ENCODE measurements around the gene EPG5. TPM values are rescaled to one million over a fixed set of nuclear protein-coding genes. Genes with fewer than 3 reads are reported as not detected.

The EPG5 gene
- total RNA-seq, 2 experiments from 2014 or later: 22.7 to 24.5 TPM

- no peak for DNase-seq
- no peaks in the 10 kb centered on the region for H3K9me3 Mint-ChIP-seq (ENCODE audit: low read depth)
- no peak overlapping the region for H3K4me3 Mint-ChIP-seq
- CTCF ChIA-PET: interaction anchor here (2.6 kb wide), 1 partner anchor 15 kb away, joined by 10 read pairs; no protein-coding TSS in a partner anchor
- H3K27me3 Mint-ChIP-seq: no peaks in the 10 kb centered on the region
- ATAC-seq: no peak
- H3K4me1 Mint-ChIP-seq: peaks cover 2% of the 10 kb centered on the region
- H3K27ac Mint-ChIP-seq: no peak overlapping the region
- peaks cover 64% of the 10 kb centered on the region for H3K36me3 Mint-ChIP-seq
Measured at GRCh38 chr18:45865466-45865865, 101.7 kb downstream of the EPG5 start.

- DNase-seq: no peak
- Mint-ChIP-seq H3K4me1 (peaks cover 2% of the 10 kb centered on the region), H3K27ac (no peak overlapping the region), H3K36me3 (peaks cover 61% of the 10 kb centered on the region), H3K4me3 (no peak overlapping the region), H3K27me3 (no peaks in the 10 kb centered on the region), H3K9me3 (ENCODE audit: low read depth) (no peaks in the 10 kb centered on the region)
- ATAC-seq: no peak
- CTCF ChIA-PET: interaction anchor here (2.6 kb wide), 1 partner anchor 16 kb away, joined by 10 read pairs; no protein-coding TSS in a partner anchor
Measured at GRCh38 chr18:45864081-45864480, 103.0 kb downstream of the EPG5 start.

GRCh38 chr18:45863469-45863868, 103.7 kb downstream of the EPG5 start:
- Mint-ChIP-seq H3K4me1 (peaks cover 2% of the 10 kb centered on the region), H3K9me3 (ENCODE audit: low read depth) (no peaks in the 10 kb centered on the region), H3K36me3 (peaks cover 63% of the 10 kb centered on the region), H3K27ac (no peak overlapping the region), H3K27me3 (no peaks in the 10 kb centered on the region), H3K4me3 (no peak overlapping the region)
- ATAC-seq: no peak
- DNase-seq: no peak
- CTCF ChIA-PET: interaction anchor here (0.6 to 2.6 kb wide), 3 partner anchors 16 to 198 kb away, joined by 3 to 10 read pairs (median 8); no protein-coding TSS in a partner anchor

- Mint-ChIP-seq H3K9me3 (ENCODE audit: low read depth) (no peaks in the 10 kb centered on the region), H3K4me1 (peaks cover 2% of the 10 kb centered on the region), H3K27ac (no peak overlapping the region), H3K4me3 (no peak overlapping the region), H3K36me3 (peaks cover 60% of the 10 kb centered on the region), H3K27me3 (no peaks in the 10 kb centered on the region)
- no peak for ATAC-seq
- CTCF ChIA-PET: interaction anchor here (2.2 kb wide), 1 partner anchor 17 kb away, joined by 8 read pairs; no protein-coding TSS in a partner anchor
- no peak for DNase-seq
Measured at GRCh38 chr18:45861926-45862325, 105.2 kb downstream of the EPG5 start.

- peaks cover 60% of the 10 kb centered on the region for H3K36me3 Mint-ChIP-seq
Measured at GRCh38 chr18:45860971-45861370, 106.2 kb downstream of the EPG5 start.

GRCh38 chr18:45860492-45860891, 106.6 kb downstream of the EPG5 start:
- DNase-seq: no peak
- Mint-ChIP-seq H3K36me3 (peaks cover 57% of the 10 kb centered on the region), H3K9me3 (ENCODE audit: low read depth) (no peaks in the 10 kb centered on the region), H3K4me1 (peaks cover 2% of the 10 kb centered on the region), H3K4me3 (no peak overlapping the region), H3K27ac (no peak overlapping the region), H3K27me3 (no peaks in the 10 kb centered on the region)
- CTCF ChIA-PET: no interaction called here
- no peak for ATAC-seq

More at GRCh38 chr18:45860971-45861370, 106.2 kb downstream of the EPG5 start:
- Mint-ChIP-seq H3K4me3 (no peak overlapping the region), H3K4me1 (peaks cover 2% of the 10 kb centered on the region), H3K27ac (no peak overlapping the region), H3K9me3 (ENCODE audit: low read depth) (no peaks in the 10 kb centered on the region), H3K27me3 (no peaks in the 10 kb centered on the region)
- DNase-seq (no peak), ATAC-seq (no peak)
- CTCF ChIA-PET: no interaction called here

- Mint-ChIP-seq H3K9me3 (ENCODE audit: low read depth) (no peaks in the 10 kb centered on the region), H3K4me3 (no peak overlapping the region), H3K27me3 (no peaks in the 10 kb centered on the region), H3K27ac (no peak overlapping the region), H3K4me1 (peaks cover 2% of the 10 kb centered on the region), H3K36me3 (peaks cover 51% of the 10 kb centered on the region)
- no peak for ATAC-seq
- CTCF ChIA-PET: interaction anchor here (0.7 kb wide), 1 partner anchor 194 kb away, joined by 4 read pairs; no protein-coding TSS in a partner anchor
- DNase-seq: no peak
Measured at GRCh38 chr18:45859334-45859733, 107.8 kb downstream of the EPG5 start.

GRCh38 chr18:45856531-45856930, 110.6 kb downstream of the EPG5 start:
- H3K27ac Mint-ChIP-seq: no peak overlapping the region
- no peaks in the 10 kb centered on the region for H3K27me3 Mint-ChIP-seq
- no peak for ATAC-seq
- peaks cover 42% of the 10 kb centered on the region for H3K36me3 Mint-ChIP-seq
- H3K9me3 Mint-ChIP-seq (ENCODE audit: low read depth): no peaks in the 10 kb centered on the region
- CTCF ChIA-PET: interaction anchor here (2.7 kb wide), 1 partner anchor 23 kb away, joined by 10 read pairs; no protein-coding TSS in a partner anchor
- no peaks in the 10 kb centered on the region for H3K4me1 Mint-ChIP-seq
- DNase-seq: no peak
- H3K4me3 Mint-ChIP-seq: no peak overlapping the region

- peaks cover 33% of the 10 kb centered on the region for H3K36me3 Mint-ChIP-seq
- peaks cover 3% of the 10 kb centered on the region for H3K4me1 Mint-ChIP-seq
- ATAC-seq (no peak), DNase-seq (no peak)
- H3K27ac Mint-ChIP-seq: no peak overlapping the region
- CTCF ChIA-PET: interaction anchor here (1.0 to 1.4 kb wide), 2 partner anchors 14 to 190 kb away, joined by 3 read pairs; no protein-coding TSS in a partner anchor
- H3K27me3 Mint-ChIP-seq: no peaks in the 10 kb centered on the region
- no peaks in the 10 kb centered on the region for H3K9me3 Mint-ChIP-seq (ENCODE audit: low read depth)
- no peak overlapping the region for H3K4me3 Mint-ChIP-seq
Measured at GRCh38 chr18:45854036-45854586, 113.0 kb downstream of the EPG5 start.

- CTCF ChIA-PET: no interaction called here
- no peak overlapping the region for H3K4me3 Mint-ChIP-seq
- H3K27ac Mint-ChIP-seq: no peak overlapping the region
- H3K4me1 Mint-ChIP-seq: peaks cover 3% of the 10 kb centered on the region
- H3K9me3 Mint-ChIP-seq (ENCODE audit: low read depth): no peaks in the 10 kb centered on the region
- no peak for ATAC-seq
- DNase-seq: no peak
- H3K36me3 Mint-ChIP-seq: peaks cover 26% of the 10 kb centered on the region
- no peaks in the 10 kb centered on the region for H3K27me3 Mint-ChIP-seq
Measured at GRCh38 chr18:45852631-45853030, 114.5 kb downstream of the EPG5 start.

GRCh38 chr18:45851161-45851925, 115.8 kb downstream of the EPG5 start:
- peaks cover 21% of the 10 kb centered on the region for H3K36me3 Mint-ChIP-seq

GRCh38 chr18:45850021-45850420, 117.1 kb downstream of the EPG5 start:
- Mint-ChIP-seq H3K36me3 (peaks cover 11% of the 10 kb centered on the region), H3K27ac (no peak overlapping the region), H3K27me3 (no peaks in the 10 kb centered on the region), H3K4me3 (no peak overlapping the region), H3K4me1 (peaks cover 3% of the 10 kb centered on the region), H3K9me3 (ENCODE audit: low read depth) (no peaks in the 10 kb centered on the region)
- DNase-seq: no peak
- CTCF ChIA-PET: interaction anchor here (0.7 to 0.9 kb wide), 2 partner anchors 24 to 185 kb away, joined by 3 read pairs; no protein-coding TSS in a partner anchor
- ATAC-seq: no peak

More at GRCh38 chr18:45851161-45851925, 115.8 kb downstream of the EPG5 start:
- Mint-ChIP-seq H3K4me1 (peaks cover 3% of the 10 kb centered on the region), H3K4me3 (no peak overlapping the region), H3K27ac (no peak overlapping the region), H3K9me3 (ENCODE audit: low read depth) (no peaks in the 10 kb centered on the region), H3K27me3 (no peaks in the 10 kb centered on the region)
- no peak for ATAC-seq
- CTCF ChIA-PET: no interaction called here
- no peak for DNase-seq

GRCh38 chr18:45849529-45849928, 117.6 kb downstream of the EPG5 start:
- no peak overlapping the region for H3K27ac Mint-ChIP-seq
- H3K27me3 Mint-ChIP-seq: no peaks in the 10 kb centered on the region
- H3K4me1 Mint-ChIP-seq: peaks cover 3% of the 10 kb centered on the region
- H3K4me3 Mint-ChIP-seq: no peak overlapping the region
- H3K9me3 Mint-ChIP-seq (ENCODE audit: low read depth): no peaks in the 10 kb centered on the region
- CTCF ChIA-PET: interaction anchor here (0.9 kb wide), 1 partner anchor 185 kb away, joined by 3 read pairs; no protein-coding TSS in a partner anchor
- no peak for ATAC-seq
- DNase-seq: no peak
- peaks cover 10% of the 10 kb centered on the region for H3K36me3 Mint-ChIP-seq
